ENCODE data around the gene DNAJC24.

- TF ChIP-seq CTCF (tag by site-specific recombination; IDR thresholded peaks at IDR 0.05) (no peak), PRDM10 (tag by site-specific recombination; IDR thresholded peaks at IDR 0.05) (no peak), ZNF580 (tag by site-specific recombination; IDR thresholded peaks at IDR 0.05) (no peak), ZNF707 (tag by site-specific recombination; IDR thresholded peaks at IDR 0.05) (no peak), ZNF843 (tag by site-specific recombination; IDR thresholded peaks at IDR 0.05) (no peak), ZNF175 (tag by site-specific recombination; IDR thresholded peaks at IDR 0.05) (no peak), REST (tag by site-specific recombination; IDR thresholded peaks at IDR 0.05) (no peak), ZNF518A (tag by site-specific recombination; conservative IDR thresholded peaks at IDR 0.05; ENCODE audit: low read depth) (no peak), PBX3 (CRISPR knock-in tag; IDR thresholded peaks at IDR 0.05) (no peak)
These were observed 71.6 kb downstream of the DNAJC24 start for GRCh38 chr11:31441296-31441695.
